K562 (cell line): ENCODE measurements around the gene ZFP36. TPM values are rescaled to one million over a fixed set of nuclear protein-coding genes. Genes with fewer than 3 reads are reported as not detected.
A peak's percentile ranks its signal among the peaks of the same experiment; 100 is the strongest.

Experiments used
- BACH1 ChIP-seq: fragments of 200-800 bp; sonication (Bioruptor generic); IDR thresholded peaks from 2 replicates; pipeline ENCODE4 v1.6.1; 2016; ENCODE audit warnings: missing genetic modification characterization, missing compliant biosample characterization
- BHLHE40 ChIP-seq: IDR thresholded peaks from 2 replicates; pipeline ENCODE4 v1.6.1; 2011; ENCODE audit warnings: low read length, improper control_type of control experiment
- CBX5 ChIP-seq: IDR thresholded peaks from 2 replicates; pipeline ENCODE4 v1.6.1; 2014; ENCODE audit warnings: low read depth, borderline replicate concordance
- CTBP1 ChIP-seq: fragments of 450-650 bp; IDR thresholded peaks from 2 replicates; pipeline ENCODE4 v1.6.1; 2016; ENCODE audit warnings: borderline replicate concordance
- EHMT2 ChIP-seq: fragments of 450-650 bp; IDR thresholded peaks from 2 replicates; pipeline ENCODE4 v1.6.1; 2018; ENCODE audit warnings: antibody characterized with exemption
- MAFK ChIP-seq: IDR thresholded peaks from 2 replicates; pipeline ENCODE4 v1.6.1; 2011; ENCODE audit warnings: low read length, improper control_type of control experiment
- MTA1 ChIP-seq: fragments of 450-650 bp; IDR thresholded peaks from 2 replicates; pipeline ENCODE4 v1.6.1; 2017; ENCODE audit warnings: borderline replicate concordance
- NR4A1 ChIP-seq, 2 experiments: fragments of 250-450 bp in 1 of 2; fragments of 450-650 bp in 1 of 2; sonication (Bioruptor Pico) in 1 of 2; IDR thresholded peaks; 2 replicates each; pipeline versions ENCODE4 v1.4.0 to v1.6.1; 2016 to 2020; ENCODE audit warnings: mild to moderate bottlenecking in 2 of 2, missing compliant biosample characterization in 1 of 2, missing genetic modification characterization in 1 of 2, moderate library complexity in 1 of 2
- PHF21A ChIP-seq: fragments of 450-650 bp; IDR thresholded peaks from 2 replicates; pipeline ENCODE4 v1.6.1; 2017; ENCODE audit warnings: low read depth, borderline replicate concordance
- POLR2G ChIP-seq: fragments of 200-400 bp; formaldehyde crosslinking; IDR thresholded peaks from 2 replicates; pipeline ENCODE4 v1.6.1; 2017; ENCODE audit warnings: low read depth, mild to moderate bottlenecking, antibody characterized with exemption, low read length, moderate library complexity
- PTBP1 ChIP-seq: fragments of 200-400 bp; formaldehyde crosslinking; IDR thresholded peaks from 2 replicates; pipeline ENCODE4 v1.6.1; 2017; ENCODE audit warnings: low read depth, low read length
- RB1 ChIP-seq: fragments of 450-650 bp; IDR thresholded peaks from 2 replicates; pipeline ENCODE4 v1.6.1; 2017; ENCODE audit warnings: low read depth, mild to moderate bottlenecking
- STAG1 ChIP-seq: sonication (generic); formaldehyde crosslinking; IDR thresholded peaks from 2 replicates; pipeline ENCODE4 v1.5.0; 2020; ENCODE audit warnings: missing genetic modification reagents, borderline replicate concordance
- SUPT5H ChIP-seq: fragments of 450-650 bp; IDR thresholded peaks from 2 replicates; pipeline ENCODE4 v1.6.1; 2016
- TCF3 ChIP-seq: sonication (generic); formaldehyde crosslinking; IDR thresholded peaks from 2 replicates; pipeline ENCODE4 v1.4.0; 2020; ENCODE audit warnings: mild to moderate bottlenecking, missing genetic modification reagents
- TGIF2 ChIP-seq: sonication (generic); formaldehyde crosslinking; IDR thresholded peaks from 2 replicates; pipeline ENCODE4 v1.8.1; 2022; ENCODE audit warnings: mild to moderate bottlenecking, missing genetic modification reagents, moderate library complexity
- ZBTB1 ChIP-seq: sonication (generic); formaldehyde crosslinking; IDR thresholded peaks from 2 replicates; pipeline ENCODE4 v1.8.1; 2023; ENCODE audit warnings: missing genetic modification reagents, low read depth, mild to moderate bottlenecking, borderline replicate concordance
- ZFX ChIP-seq: sonication (generic); formaldehyde crosslinking; IDR thresholded peaks from 2 replicates; pipeline ENCODE4 v1.8.0; 2022; ENCODE audit warnings: mild to moderate bottlenecking, missing genetic modification reagents, moderate library complexity
- ZKSCAN1 ChIP-seq: fragments of 150-350 bp; IDR thresholded peaks from 2 replicates; pipeline ENCODE4 v1.6.1; 2016; ENCODE audit warnings: low read depth, low read length
- ZNF41 ChIP-seq: fragments of 250-450 bp; sonication (Bioruptor Pico); conservative IDR thresholded peaks from 2 replicates; pipeline ENCODE4 v1.4.0; 2020; ENCODE audit warnings: mild to moderate bottlenecking
- ZNF707 ChIP-seq: fragments of 250-450 bp; sonication (Bioruptor Pico); conservative IDR thresholded peaks from 2 replicates; pipeline ENCODE4 v1.8.0; 2022; ENCODE audit warnings: inconsistent platforms, mild to moderate bottlenecking, moderate library complexity
- ZNF778 ChIP-seq: fragments of 450-650 bp; formaldehyde crosslinking; IDR thresholded peaks from 2 replicates; pipeline ENCODE4 v1.4.0; 2020; ENCODE audit warnings: mild to moderate bottlenecking, moderate library complexity
- polyA plus RNA-seq, 8 experiments: library from polyadenylated mRNA; depleted of rRNA in 4 of 8; stranded (reverse) in 5 of 8; unstranded in 3 of 8; fragments of >200 nt; fragmentation: Nextera tagmentation in 2 of 8; fragmentation: Illumina TruSeq in 1 of 8; extraction: Ambion mirVana in 2 of 8; extraction: Trizol in 1 of 8; gene quantifications; 2 replicates each; pipeline versions ENCODE4 v1.2.1 to v1.2.3, GENCODE V29; 2011 to 2014; ENCODE audit warnings: inconsistent platforms in 1 of 8, missing spikeins in 1 of 8
- total RNA-seq, 7 experiments: library from RNA; depleted of rRNA in 6 of 7; stranded (reverse); fragments of >200 nt in 6 of 7; fragmentation: Illumina TruSeq in 2 of 7; extraction: Trizol in 2 of 7; gene quantifications; 2 replicates each; pipeline versions ENCODE4 v1.2.1 to v1.2.3, GENCODE V29; 2011 to 2021; ENCODE audit warnings: low replicate concordance in 1 of 7
- TF ChIP-seq, protein P1 (sequence below): sonication (generic); formaldehyde crosslinking; IDR thresholded peaks from 2 replicates; pipeline ENCODE4 v1.8.0; 2022; ENCODE audit warnings: mild to moderate bottlenecking, missing genetic modification reagents
- TF ChIP-seq, protein P2 (sequence below): sonication (generic); formaldehyde crosslinking; IDR thresholded peaks from 2 replicates; pipeline ENCODE4 v1.4.0; 2020; ENCODE audit warnings: mild to moderate bottlenecking, missing genetic modification reagents
- TF ChIP-seq, protein P3 (sequence below): fragments of 450-650 bp; IDR thresholded peaks from 2 replicates; pipeline ENCODE4 v1.6.1; 2016; ENCODE audit warnings: antibody characterized with exemption

Gene ZFP36
- total and polyA plus RNA-seq, 9 of the 15 experiments (the other 6 are each of a cell fraction or from before 2014, with no cell fraction given), result 1.0 to 20.1 (median 3.5) TPM

DNA sequence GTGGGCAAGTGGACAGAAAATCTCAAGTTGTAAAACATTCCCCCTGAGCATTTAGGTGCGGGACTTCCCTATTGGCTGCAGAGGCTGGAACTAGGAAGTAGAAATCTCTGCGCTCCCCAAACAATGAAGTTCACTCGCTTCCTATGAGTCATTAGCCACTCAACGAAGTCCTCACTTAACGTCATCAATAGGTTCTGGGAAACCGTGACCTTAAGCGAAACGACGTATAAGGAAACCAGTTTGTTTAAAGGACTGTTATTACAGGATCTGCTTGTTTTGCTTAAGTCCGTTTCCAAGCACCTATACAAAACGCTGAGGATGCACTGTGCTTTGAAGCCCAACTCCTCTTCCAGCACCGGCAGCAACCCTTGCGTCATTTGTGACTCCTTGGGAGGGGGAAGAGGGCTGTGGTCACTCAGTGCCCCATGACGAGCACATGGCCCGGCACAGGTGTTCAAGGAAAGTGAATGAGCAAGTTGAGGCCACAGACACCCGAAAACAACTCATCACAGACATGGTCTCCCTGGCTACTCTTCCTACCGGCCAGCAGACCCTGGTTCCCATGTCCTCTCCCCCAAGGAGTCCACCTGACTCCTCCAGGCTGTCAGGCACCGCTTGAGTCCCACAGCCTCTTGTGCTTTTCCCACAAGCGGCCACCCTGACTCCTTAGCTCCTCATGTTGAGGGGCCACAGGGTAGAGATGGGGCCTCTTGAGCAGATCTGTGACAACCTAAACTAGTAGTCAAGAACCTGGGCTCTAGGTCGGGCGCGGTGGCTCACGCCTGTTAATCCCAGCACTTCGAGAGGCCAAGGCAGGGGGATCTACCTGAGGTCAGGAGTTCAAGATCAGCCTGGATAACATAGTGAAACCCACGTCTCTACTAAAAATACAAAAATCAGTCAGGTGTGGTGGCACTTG, 24.3 kb downstream of the ZFP36 start (continued):
- TF ChIP-seq, protein P1, sequence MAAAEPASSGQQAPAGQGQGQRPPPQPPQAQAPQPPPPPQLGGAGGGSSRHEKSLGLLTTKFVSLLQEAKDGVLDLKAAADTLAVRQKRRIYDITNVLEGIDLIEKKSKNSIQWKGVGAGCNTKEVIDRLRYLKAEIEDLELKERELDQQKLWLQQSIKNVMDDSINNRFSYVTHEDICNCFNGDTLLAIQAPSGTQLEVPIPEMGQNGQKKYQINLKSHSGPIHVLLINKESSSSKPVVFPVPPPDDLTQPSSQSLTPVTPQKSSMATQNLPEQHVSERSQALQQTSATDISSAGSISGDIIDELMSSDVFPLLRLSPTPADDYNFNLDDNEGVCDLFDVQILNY (CRISPR knock-in tag), result peak; percentile 84; the same call in 1 of the 2 replicates
- TF ChIP-seq PTBP1 (no peak), TGIF2 (no peak), TCF3 (no peak), BACH1 (tag) (peak; percentile 79; the same call in 1 of the 2 replicates), ZBTB1 (peak; percentile 56; the same call in 1 of the 2 replicates), MTA1 (peak; percentile 46; the same call in 1 of the 2 replicates), RB1 (no peak), ZKSCAN1 (no peak), ZFX (CRISPR knock-in tag) (0 out of 2 replicates have a peak, but pooled peaks have one; percentile 45), CBX5 (no peak), PHF21A (peak; percentile 92), ZNF778 (CRISPR knock-in tag) (no peak), CTBP1 (peak; percentile 76; the same call in 1 of the 2 replicates), ZNF41 (no peak), STAG1 (CRISPR knock-in tag) (0 out of 2 replicates have a peak, but pooled peaks have one; percentile 6), MAFK (peak; percentile 31; the same call in 1 of the 2 replicates), POLR2G (peak; percentile 69), BHLHE40 (peak; percentile 45; the same call in 1 of the 2 replicates), EHMT2 (no peak), NR4A1 (CRISPR knock-in tag; IDR thresholded peaks at IDR 0.05) (no peak), NR4A1 (tag; IDR thresholded peaks at IDR 0.05) (no peak), ZNF707 (no peak), SUPT5H (peak; percentile 42; the same call in 1 of the 2 replicates)
- TF ChIP-seq, protein P2, sequence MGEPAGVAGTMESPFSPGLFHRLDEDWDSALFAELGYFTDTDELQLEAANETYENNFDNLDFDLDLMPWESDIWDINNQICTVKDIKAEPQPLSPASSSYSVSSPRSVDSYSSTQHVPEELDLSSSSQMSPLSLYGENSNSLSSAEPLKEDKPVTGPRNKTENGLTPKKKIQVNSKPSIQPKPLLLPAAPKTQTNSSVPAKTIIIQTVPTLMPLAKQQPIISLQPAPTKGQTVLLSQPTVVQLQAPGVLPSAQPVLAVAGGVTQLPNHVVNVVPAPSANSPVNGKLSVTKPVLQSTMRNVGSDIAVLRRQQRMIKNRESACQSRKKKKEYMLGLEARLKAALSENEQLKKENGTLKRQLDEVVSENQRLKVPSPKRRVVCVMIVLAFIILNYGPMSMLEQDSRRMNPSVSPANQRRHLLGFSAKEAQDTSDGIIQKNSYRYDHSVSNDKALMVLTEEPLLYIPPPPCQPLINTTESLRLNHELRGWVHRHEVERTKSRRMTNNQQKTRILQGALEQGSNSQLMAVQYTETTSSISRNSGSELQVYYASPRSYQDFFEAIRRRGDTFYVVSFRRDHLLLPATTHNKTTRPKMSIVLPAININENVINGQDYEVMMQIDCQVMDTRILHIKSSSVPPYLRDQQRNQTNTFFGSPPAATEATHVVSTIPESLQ (CRISPR knock-in tag), result peak; percentile 80; the same call in 1 of the 2 replicates
- TF ChIP-seq, protein P3, sequence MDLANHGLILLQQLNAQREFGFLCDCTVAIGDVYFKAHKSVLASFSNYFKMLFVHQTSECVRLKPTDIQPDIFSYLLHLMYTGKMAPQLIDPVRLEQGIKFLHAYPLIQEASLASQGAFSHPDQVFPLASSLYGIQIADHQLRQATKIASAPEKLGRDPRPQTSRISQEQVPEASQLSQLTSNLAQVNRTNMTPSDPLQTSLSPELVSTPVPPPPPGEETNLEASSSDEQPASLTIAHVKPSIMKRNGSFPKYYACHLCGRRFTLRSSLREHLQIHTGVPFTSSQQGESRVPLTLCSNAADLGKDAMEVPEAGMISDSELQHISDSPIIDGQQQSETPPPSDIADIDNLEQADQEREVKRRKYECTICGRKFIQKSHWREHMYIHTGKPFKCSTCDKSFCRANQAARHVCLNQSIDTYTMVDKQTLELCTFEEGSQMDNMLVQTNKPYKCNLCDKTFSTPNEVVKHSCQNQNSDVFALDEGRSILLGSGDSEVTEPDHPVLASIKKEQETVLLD, result no peak
